Fibroblast of skin of abdomen (primary cell): Measurements from ENCODE around the gene ANKDD1A.

Experiments
- DNase-seq: peaks from one replicate; pipeline ENCODE4 v3.0.0-alpha.2; 2013

ANKDD1A gene

DNA sequence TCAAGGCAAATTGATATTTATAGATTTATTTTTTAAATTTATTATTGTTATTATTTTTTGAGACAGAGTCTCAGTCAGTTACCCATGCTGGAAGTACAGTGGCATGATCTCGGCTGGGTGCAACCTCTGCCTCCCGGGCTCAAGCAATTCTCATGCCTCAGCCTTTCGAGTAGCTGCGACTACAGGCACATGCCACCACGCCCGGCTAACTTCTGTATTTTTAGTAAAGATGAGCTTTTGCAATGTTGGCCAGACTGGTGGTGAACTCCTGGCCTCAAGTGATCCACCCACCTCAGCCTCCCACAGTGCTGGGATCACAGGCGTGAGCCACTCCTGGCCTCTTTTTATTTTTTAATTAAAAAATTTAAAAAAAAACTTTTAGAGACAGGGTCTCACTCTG lies 59.0 kb downstream of the ANKDD1A start:
- no peak for DNase-seq

- DNase-seq = peak; percentile 49
These were observed 63.7 kb downstream of the ANKDD1A start for GRCh38 chr15:64975390-64975789.

- DNase-seq = no peak
These were observed 67.6 kb downstream of the ANKDD1A start for GRCh38 chr15:64979252-64979710.

DNA sequence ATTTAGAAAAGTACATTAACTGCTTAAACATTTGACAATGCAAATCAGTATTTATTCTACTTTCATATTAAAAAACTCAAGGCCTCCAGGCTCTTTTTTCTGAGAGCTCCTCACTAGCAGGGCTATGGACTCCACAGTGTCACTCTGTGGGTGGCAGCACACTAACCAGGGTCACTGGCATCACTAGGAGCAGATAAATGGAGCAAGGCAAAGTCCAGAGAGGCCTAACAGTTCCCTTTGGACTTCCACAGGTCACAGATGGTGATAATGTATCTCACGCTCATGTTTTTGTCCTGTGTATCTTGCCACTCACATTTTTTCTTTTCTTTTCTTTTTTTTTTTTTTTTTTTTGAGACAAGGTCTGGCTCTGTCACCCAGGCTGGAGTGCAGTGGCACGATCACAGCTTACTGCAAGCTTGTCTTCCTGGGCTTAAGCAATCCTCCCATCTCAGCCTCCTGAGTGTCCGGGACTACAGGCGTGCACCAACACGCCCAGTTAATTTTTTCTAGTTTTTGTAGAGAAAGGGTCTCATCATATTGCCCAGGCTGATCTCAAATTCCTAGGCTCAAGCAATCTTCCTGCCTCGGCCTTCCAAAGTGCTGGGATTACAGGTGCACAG lies 70.2 kb downstream of the ANKDD1A start:
- DNase-seq = no peak

DNA sequence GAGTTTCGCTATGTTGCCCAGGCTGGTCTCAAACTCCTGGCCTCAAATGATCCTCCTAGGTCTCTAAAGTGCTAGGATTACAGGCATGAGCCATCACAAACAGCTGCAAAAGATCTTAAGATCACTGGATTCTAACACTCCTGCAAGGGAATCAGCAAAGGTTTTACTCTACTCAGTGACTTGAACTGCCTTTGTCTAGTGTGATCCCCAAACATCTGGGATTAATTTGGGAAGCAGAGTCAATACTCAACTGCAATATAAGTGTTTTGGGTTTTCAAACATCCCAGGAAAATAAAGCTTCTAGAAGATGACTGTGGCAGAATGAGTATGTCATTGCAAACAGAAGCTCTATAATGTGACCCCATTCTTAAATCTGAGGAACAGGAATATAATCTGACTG lies 70.8 kb downstream of the ANKDD1A start:
- peak; percentile 69 for DNase-seq

GRCh38 chr15:64985366-64986033 lies 73.8 kb downstream of the ANKDD1A start:
- peak; percentile 59 for DNase-seq

- peak; percentile 18 for DNase-seq
These were observed 75.4 kb downstream of the ANKDD1A start for GRCh38 chr15:64987136-64987535.

- peak; percentile 94 for DNase-seq
These were observed 77.9 kb downstream of the ANKDD1A start, which contains the start of gene SPG21 for GRCh38 chr15:64989416-64990167. TSS of gene SPG21 (minus strand) at chr15:64989914. CDS start at chr15:64983569, 6,345 bp downstream.

DNA sequence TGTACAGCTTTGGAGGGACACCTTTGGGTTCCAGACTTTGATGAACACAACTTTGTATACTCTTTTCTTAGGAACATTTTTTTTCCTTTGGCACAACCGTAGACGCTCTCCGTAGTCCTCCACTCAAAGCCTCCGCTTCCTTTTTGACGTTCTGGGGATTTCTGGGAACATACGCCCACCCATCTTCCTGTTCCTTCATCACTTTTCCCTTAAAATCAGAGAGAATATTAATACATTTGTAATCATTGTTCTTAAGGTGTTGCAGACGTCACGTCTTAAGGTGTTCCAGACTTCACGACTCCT lies 78.4 kb downstream of the ANKDD1A start:
- DNase-seq = no peak

DNA sequence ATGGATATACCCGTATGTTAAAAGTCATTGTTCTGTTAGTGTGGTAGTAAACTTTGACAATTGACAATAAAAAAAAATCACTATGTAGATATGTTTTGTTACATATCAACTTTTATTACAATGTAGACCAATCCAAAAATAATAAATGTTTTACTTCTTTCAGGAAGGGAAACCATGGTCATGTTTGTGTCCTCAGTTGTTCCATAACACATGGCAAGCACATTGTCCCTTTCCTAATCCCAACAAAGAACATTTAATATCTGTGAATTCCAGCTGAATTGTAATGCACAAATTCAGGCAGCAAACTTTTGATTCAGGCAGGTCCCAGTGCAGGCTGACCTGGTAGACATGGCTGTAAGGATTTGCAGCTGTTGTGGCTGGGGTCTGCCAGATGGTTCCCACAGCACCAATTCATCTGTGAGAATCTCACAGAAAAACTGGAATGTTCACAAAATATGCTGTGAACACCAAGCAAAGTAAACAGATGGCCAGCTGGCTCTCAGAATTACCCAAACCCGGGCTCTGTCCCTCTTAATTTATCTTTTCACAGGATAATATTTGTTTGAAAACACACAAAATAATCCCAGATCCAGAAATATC lies 79.9 kb downstream of the ANKDD1A start:
- DNase-seq = peak; percentile 25

DNA sequence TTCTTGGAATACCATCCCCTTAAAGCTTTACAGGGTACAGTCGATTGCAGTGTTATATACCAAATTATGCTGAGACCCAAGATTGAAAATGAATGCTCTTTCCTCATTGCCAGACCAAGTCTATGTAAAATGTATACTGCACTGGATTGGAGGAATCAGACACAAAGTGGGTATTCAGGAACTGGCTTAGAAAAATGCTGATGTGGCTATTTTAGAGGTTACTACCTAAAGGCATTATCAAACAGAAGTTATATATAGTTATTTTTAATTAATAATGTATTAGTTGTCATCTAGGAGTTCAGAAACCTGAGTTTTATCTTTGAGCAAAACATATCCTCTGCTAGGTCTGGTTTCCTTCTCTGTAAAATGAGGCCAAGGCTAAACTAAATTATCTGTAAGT lies 81.6 kb downstream of the ANKDD1A start:
- no peak for DNase-seq

DNA sequence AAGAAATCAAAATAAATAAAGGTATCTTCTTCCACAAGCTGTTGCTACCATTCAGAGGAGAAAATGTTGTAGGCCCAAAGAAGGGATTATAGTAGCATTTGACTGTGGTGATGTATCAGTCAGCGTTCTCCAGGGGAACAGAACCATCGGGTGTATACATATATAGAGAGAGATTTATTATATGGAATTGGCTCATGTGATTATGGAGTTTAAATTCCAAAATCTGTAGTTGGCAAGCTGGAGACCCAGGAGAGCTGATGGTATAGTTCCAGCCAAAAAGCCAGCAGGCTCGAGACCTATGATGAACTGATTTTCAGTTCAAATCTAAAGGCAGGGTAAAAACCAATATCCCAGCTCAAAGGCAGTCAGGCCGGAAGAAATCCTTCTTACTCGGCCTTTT lies 85.4 kb downstream of the ANKDD1A start:
- DNase-seq = no peak

DNA sequence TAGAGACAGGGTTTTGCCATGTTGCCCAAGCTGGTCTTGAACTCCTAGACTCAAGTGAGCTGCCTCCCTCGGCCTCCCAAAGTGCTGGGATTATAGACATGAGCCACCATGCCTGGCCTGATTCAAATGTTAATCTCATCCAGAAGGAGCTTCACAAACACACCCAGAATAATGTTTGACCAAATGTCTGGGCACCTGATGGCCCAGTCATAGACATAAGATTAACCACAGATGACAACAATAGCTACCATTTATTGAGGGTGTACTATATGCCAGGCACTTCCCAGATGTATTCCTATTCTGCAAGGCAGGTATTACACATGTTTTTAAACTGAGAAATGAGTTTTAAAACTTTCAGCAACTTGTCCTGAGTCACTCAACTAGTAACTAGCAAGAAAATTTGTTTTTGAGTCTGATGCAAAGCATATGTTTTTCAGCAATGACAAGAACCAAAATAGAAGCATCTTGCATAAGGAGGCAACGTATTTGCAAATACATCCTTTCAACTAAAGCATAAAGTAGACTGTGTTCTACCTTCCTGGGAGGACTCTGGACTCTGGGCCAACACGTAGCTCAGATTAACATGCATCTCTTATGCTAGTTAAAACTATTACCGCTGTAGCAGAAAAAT lies 86.2 kb downstream of the ANKDD1A start:
- DNase-seq = no peak

DNA sequence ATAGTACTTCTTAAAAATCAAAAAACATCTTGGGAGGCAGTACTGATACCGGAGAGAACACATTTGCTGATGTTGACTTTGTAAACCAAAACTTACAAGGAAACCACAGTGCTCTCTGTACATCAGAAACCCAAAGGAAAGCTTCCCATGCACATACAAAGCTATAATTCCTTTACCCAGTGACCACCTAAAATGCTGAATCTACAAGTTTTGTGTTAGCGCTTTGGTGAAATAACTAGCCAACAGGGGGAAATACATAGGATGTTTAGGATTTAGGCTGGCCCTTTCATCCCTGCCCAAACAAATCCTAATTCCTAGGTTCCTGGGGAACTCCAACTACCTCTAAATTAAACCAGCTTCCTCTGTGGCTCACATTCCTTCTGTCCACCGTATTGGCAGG lies 93.3 kb downstream of the ANKDD1A start:
- DNase-seq = no peak

GRCh38 chr15:65006876-65007275 lies 95.2 kb downstream of the ANKDD1A start:
- no peak for DNase-seq
